ENCODE results near the gene ANKRD63. TPM values are rescaled to one million over a fixed set of nuclear protein-coding genes. Genes with fewer than 3 reads are reported as not detected.

The ANKRD63 gene
- total and polyA plus RNA-seq, 4 donors = not detected

DNA sequence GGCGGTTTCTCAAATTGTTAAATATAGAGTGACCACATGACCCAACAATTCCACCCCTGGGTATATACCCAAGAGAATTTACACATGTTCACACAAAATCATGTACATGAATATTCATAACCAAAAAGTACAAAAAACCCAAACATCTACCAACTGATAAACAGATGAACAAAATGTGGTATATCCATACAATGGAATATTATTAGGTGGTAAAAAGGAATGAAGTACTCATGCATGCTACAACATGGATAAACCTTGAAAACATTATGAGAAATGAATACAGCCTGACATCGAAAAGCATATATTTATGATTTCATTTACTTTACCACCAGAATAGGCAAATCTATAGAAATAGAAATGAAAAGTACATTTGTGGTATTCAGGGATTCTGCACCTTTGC lies 17.5 kb upstream of the ANKRD63 start:
- Histone ChIP-seq H3K9ac (ENCODE audit: insufficient read depth in 1 of 2, low read length in 2 of 2) (no peak overlapping the region), H3K4me3 (no peak overlapping the region), H3K27me3 (ENCODE audit: control insufficient read depth in 3 of 3, insufficient read depth in 3 of 3, low read length in 2 of 3) (no peaks in the 10 kb centered on the region), H3K9me3 (ENCODE audit: control insufficient read depth in 4 of 4, insufficient read depth in 3 of 4, low read length in 3 of 4) (peaks cover 0 to 2% (median 0%) of the 10 kb centered on the region in 4 donors), H3K36me3 (ENCODE audit: control insufficient read depth in 4 of 4, insufficient read depth in 4 of 4, low read length in 4 of 4) (peaks cover 0 to 6% (median 0%) of the 10 kb centered on the region in 4 donors), H3K4me1 (ENCODE audit: control insufficient read depth in 5 of 5, insufficient read depth in 5 of 5, low read length in 5 of 5) (peaks cover 0 to 24% (median 10%) of the 10 kb centered on the region in 5 donors), H3K27ac (ENCODE audit: low read depth in 1 of 2, low read length in 1 of 2) (no peak overlapping the region)
- WGBS, 2 donors = 97 to 99% methylated on average over 2 of the region's 2 CpGs
- DNase-seq = no peak
- TF ChIP-seq, protein P1, sequence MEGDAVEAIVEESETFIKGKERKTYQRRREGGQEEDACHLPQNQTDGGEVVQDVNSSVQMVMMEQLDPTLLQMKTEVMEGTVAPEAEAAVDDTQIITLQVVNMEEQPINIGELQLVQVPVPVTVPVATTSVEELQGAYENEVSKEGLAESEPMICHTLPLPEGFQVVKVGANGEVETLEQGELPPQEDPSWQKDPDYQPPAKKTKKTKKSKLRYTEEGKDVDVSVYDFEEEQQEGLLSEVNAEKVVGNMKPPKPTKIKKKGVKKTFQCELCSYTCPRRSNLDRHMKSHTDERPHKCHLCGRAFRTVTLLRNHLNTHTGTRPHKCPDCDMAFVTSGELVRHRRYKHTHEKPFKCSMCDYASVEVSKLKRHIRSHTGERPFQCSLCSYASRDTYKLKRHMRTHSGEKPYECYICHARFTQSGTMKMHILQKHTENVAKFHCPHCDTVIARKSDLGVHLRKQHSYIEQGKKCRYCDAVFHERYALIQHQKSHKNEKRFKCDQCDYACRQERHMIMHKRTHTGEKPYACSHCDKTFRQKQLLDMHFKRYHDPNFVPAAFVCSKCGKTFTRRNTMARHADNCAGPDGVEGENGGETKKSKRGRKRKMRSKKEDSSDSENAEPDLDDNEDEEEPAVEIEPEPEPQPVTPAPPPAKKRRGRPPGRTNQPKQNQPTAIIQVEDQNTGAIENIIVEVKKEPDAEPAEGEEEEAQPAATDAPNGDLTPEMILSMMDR (IDR thresholded peaks at IDR 0.05; ENCODE audit: control extremely low read depth, extremely low read depth) = no peak
- no peak for ATAC-seq (ENCODE audit: insufficient read depth, low FRiP score)

DNA sequence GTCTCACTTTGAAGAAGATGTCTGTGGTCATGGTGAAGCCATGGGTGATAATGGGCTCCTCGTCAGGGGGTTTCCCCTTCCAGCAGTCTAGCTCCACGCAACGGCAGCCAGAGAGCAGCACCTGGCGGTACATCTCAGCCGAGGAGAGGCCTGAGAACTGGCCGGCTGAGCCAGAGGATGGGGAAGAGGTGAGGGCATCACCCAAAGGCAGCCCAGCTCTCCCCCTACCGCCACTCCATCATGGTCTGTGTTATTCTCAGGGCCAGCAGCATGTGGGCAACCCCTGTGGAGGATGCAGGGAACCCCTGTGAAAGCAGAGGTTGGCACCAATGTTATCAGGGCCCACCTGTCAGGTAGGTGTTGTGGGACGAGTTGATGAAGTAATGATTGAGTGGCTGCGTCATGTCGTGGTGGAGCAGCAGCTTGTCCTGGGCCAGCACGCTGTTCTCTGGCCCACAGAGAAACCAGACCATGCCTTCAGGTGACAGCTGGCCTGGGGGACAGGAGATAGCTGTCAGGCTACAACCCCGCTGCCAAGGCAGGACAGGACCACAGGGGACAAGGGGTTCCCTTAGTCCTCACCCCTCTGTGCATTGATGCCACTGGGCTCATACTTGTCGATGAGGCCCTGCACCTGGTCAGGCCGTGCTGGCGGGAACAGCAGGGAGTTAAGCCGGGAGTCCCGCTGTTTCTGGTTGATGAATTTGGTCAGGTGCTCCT lies 15.5 kb upstream of the ANKRD63 start:
- peaks cover 0 to 24% (median 11%) of the 10 kb centered on the region in 5 donors for H3K4me1 ChIP-seq (ENCODE audit: control insufficient read depth in 5 of 5, insufficient read depth in 5 of 5, low read length in 5 of 5)
- no peak for ATAC-seq (ENCODE audit: insufficient read depth, low FRiP score)
- H3K9me3 ChIP-seq (ENCODE audit: control insufficient read depth in 4 of 4, insufficient read depth in 3 of 4, low read length in 3 of 4) = peaks cover 0 to 2% (median 0%) of the 10 kb centered on the region in 4 donors
- no peaks in the 10 kb centered on the region for H3K27me3 ChIP-seq (ENCODE audit: control insufficient read depth in 3 of 3, insufficient read depth in 3 of 3, low read length in 2 of 3)
- H3K9ac ChIP-seq (ENCODE audit: insufficient read depth in 1 of 2, low read length in 2 of 2) = no peak overlapping the region
- TF ChIP-seq, protein P1 (IDR thresholded peaks at IDR 0.05; ENCODE audit: control extremely low read depth, extremely low read depth) = no peak
- no peak overlapping the region for H3K27ac ChIP-seq (ENCODE audit: low read depth in 1 of 2, low read length in 1 of 2)
- DNase-seq = no peak
- peaks cover 0 to 6% (median 0%) of the 10 kb centered on the region in 4 donors for H3K36me3 ChIP-seq (ENCODE audit: control insufficient read depth in 4 of 4, insufficient read depth in 4 of 4, low read length in 4 of 4)
- no peak overlapping the region for H3K4me3 ChIP-seq
- WGBS, 2 donors = 94% methylated on average over 17 of the region's 17 CpGs

DNA sequence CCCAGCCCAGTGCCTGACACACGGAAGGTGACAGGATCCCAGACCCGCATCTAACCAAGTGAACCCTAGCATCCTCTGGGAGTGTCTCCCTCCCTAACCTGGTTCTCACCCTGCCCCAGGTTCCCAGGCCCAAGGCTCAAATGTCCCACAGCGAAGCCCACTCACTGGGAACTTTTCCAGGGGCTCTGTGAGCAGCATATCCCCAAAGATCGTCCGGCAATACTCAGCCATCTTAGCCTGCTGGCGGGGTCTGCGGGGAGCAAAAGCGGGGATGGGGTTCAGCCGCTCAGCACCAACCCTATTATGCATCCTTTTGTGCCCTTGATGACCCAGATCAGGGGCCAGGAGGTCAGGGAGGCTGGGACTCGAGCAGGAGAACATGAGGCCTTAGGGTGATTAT lies 14.5 kb upstream of the ANKRD63 start:
- Histone ChIP-seq H3K36me3 (ENCODE audit: control insufficient read depth in 4 of 4, insufficient read depth in 4 of 4, low read length in 4 of 4) (peaks cover 0 to 3% (median 0%) of the 10 kb centered on the region in 4 donors), H3K27ac (ENCODE audit: low read depth in 1 of 2, low read length in 1 of 2) (no peak overlapping the region), H3K4me3 (no peak overlapping the region), H3K9me3 (ENCODE audit: control insufficient read depth in 4 of 4, insufficient read depth in 3 of 4, low read length in 3 of 4) (peaks cover 0 to 2% (median 0%) of the 10 kb centered on the region in 4 donors), H3K4me1 (ENCODE audit: control insufficient read depth in 5 of 5, insufficient read depth in 5 of 5, low read length in 5 of 5) (peaks cover 0 to 24% (median 10%) of the 10 kb centered on the region in 5 donors), H3K9ac (ENCODE audit: insufficient read depth in 1 of 2, low read length in 2 of 2) (no peak overlapping the region), H3K27me3 (ENCODE audit: control insufficient read depth in 3 of 3, insufficient read depth in 3 of 3, low read length in 2 of 3) (peaks cover 0 to under 1% (median 0%) of the 10 kb centered on the region in 3 donors)
- TF ChIP-seq, protein P1 (IDR thresholded peaks at IDR 0.05; ENCODE audit: control extremely low read depth, extremely low read depth) = no peak
- 96% methylated on average over 10 of the region's 10 CpGs for WGBS, 2 donors
- DNase-seq (no peak), ATAC-seq (ENCODE audit: insufficient read depth, low FRiP score) (no peak)
